ENCODE measurements around the gene NAV2. TPM values are rescaled to one million over a fixed set of nuclear protein-coding genes. Genes with fewer than 3 reads are reported as not detected.

NAV2 gene
- polyA plus RNA-seq, 1 donor from 2014 or later, result 3.0 TPM

DNA sequence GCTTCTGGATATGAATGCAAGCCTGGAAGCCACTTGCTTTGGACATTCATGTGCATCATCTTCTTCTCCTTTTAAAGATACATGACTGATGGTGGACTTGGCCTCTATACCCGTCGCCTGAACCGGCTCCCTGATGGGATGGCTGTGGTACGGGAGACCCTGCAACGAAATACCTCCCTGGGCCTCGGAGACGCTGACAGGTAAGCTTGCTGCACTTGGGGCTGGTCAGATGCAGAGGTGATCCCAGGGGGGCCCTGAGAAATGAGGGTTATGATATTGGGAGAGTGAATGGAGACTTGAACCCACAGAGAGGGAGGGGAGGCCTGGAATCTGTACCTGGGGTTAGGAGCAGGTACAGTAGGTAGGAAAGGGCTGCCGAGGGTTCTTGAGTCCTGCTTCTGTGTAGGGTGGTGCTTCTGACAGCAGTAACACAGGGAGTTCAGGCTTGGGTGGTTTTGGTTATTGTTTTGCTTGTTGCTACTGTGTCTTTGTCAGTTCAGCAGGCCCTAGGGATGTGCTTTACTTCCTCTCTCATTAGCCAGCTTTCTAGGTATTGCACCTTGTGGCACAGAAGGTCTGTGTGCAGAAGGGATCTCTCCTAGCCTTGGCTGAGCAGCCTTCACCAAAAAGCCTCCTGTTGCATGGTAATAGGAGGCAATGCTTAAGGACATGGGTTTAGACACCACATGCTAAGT lies 271.6 kb downstream of the NAV2 start:
- Histone ChIP-seq H3K9ac (ENCODE audit: low read length) (no peak overlapping the region), H3K79me2 (replicated peaks; ENCODE audit: insufficient read depth, low read length) (no peaks in the 10 kb centered on the region), H3K27me3 (ENCODE audit: insufficient read depth, low read depth, low read length) (no peaks in the 10 kb centered on the region), H4K20me1 (ENCODE audit: insufficient read depth) (no peaks in the 10 kb centered on the region), H3K9me2 (ENCODE audit: insufficient read depth, low read length) (no peaks in the 10 kb centered on the region), H2AFZ (ENCODE audit: low read depth, low read length) (no peak overlapping the region), H3K4me3 (ENCODE audit: low read length) (no peak overlapping the region), H3K4me2 (ENCODE audit: low read length) (no peak overlapping the region), H3K9me3 (ENCODE audit: low read length) (no peaks in the 10 kb centered on the region), H3K36me3 (ENCODE audit: insufficient read depth, low read length) (no peaks in the 10 kb centered on the region), H3K27ac (ENCODE audit: low read length) (no peak overlapping the region), H3F3A (ENCODE audit: insufficient read depth, low read length, poor library complexity, severe bottlenecking) (no peaks in the 10 kb centered on the region)
- TF ChIP-seq SMC3 (conservative IDR thresholded peaks at IDR 0.05; ENCODE audit: poor library complexity), result no peak
- TF ChIP-seq, protein P1, sequence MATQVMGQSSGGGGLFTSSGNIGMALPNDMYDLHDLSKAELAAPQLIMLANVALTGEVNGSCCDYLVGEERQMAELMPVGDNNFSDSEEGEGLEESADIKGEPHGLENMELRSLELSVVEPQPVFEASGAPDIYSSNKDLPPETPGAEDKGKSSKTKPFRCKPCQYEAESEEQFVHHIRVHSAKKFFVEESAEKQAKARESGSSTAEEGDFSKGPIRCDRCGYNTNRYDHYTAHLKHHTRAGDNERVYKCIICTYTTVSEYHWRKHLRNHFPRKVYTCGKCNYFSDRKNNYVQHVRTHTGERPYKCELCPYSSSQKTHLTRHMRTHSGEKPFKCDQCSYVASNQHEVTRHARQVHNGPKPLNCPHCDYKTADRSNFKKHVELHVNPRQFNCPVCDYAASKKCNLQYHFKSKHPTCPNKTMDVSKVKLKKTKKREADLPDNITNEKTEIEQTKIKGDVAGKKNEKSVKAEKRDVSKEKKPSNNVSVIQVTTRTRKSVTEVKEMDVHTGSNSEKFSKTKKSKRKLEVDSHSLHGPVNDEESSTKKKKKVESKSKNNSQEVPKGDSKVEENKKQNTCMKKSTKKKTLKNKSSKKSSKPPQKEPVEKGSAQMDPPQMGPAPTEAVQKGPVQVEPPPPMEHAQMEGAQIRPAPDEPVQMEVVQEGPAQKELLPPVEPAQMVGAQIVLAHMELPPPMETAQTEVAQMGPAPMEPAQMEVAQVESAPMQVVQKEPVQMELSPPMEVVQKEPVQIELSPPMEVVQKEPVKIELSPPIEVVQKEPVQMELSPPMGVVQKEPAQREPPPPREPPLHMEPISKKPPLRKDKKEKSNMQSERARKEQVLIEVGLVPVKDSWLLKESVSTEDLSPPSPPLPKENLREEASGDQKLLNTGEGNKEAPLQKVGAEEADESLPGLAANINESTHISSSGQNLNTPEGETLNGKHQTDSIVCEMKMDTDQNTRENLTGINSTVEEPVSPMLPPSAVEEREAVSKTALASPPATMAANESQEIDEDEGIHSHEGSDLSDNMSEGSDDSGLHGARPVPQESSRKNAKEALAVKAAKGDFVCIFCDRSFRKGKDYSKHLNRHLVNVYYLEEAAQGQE (IDR thresholded peaks at IDR 0.05; ENCODE audit: borderline replicate concordance), result no peak
- TF ChIP-seq POLR2AphosphoS5 (IDR thresholded peaks at IDR 0.05), result no peak
- TF ChIP-seq MXI1 (conservative IDR thresholded peaks at IDR 0.05; ENCODE audit: poor library complexity, severe bottlenecking), result no peak
- TF ChIP-seq RAD21 (conservative IDR thresholded peaks at IDR 0.05), result no peak
- no peak for TF ChIP-seq CTCF (IDR thresholded peaks at IDR 0.05; ENCODE audit: poor library complexity, severe bottlenecking)
- TF ChIP-seq EZH2 (IDR thresholded peaks at IDR 0.05; ENCODE audit: borderline replicate concordance, insufficient read depth, low read length, poor library complexity, severe bottlenecking), result no peak
- TF ChIP-seq TAF1 (IDR thresholded peaks at IDR 0.05; ENCODE audit: low read depth), result no peak
- TF ChIP-seq EP300 (conservative IDR thresholded peaks at IDR 0.05; ENCODE audit: poor library complexity, severe bottlenecking), result no peak

- Histone ChIP-seq H3F3A (ENCODE audit: insufficient read depth, low read length, poor library complexity, severe bottlenecking) (no peaks in the 10 kb centered on the region), H3K9me2 (ENCODE audit: insufficient read depth, low read length) (no peaks in the 10 kb centered on the region), H3K27ac (ENCODE audit: low read length) (no peak overlapping the region), H3K9ac (ENCODE audit: low read length) (no peak overlapping the region), H3K79me2 (replicated peaks; ENCODE audit: insufficient read depth, low read length) (no peaks in the 10 kb centered on the region), H3K9me3 (ENCODE audit: low read length) (no peaks in the 10 kb centered on the region), H3K27me3 (ENCODE audit: insufficient read depth, low read depth, low read length) (no peaks in the 10 kb centered on the region), H2AFZ (ENCODE audit: low read depth, low read length) (no peak overlapping the region), H4K20me1 (ENCODE audit: insufficient read depth) (no peaks in the 10 kb centered on the region), H3K4me3 (ENCODE audit: low read length) (no peak overlapping the region), H3K36me3 (ENCODE audit: insufficient read depth, low read length) (no peaks in the 10 kb centered on the region), H3K4me2 (ENCODE audit: low read length) (no peak overlapping the region)
- TF ChIP-seq MXI1 (conservative IDR thresholded peaks at IDR 0.05; ENCODE audit: poor library complexity, severe bottlenecking) (no peak), CTCF (IDR thresholded peaks at IDR 0.05; ENCODE audit: poor library complexity, severe bottlenecking) (no peak), TAF1 (IDR thresholded peaks at IDR 0.05; ENCODE audit: low read depth) (no peak), POLR2AphosphoS5 (IDR thresholded peaks at IDR 0.05) (no peak), EZH2 (IDR thresholded peaks at IDR 0.05; ENCODE audit: borderline replicate concordance, insufficient read depth, low read length, poor library complexity, severe bottlenecking) (no peak), SMC3 (conservative IDR thresholded peaks at IDR 0.05; ENCODE audit: poor library complexity) (no peak), EP300 (conservative IDR thresholded peaks at IDR 0.05; ENCODE audit: poor library complexity, severe bottlenecking) (no peak)
These were observed 272.5 kb downstream of the NAV2 start for GRCh38 chr11:19985111-19985510.

All from neural cell (in vitro differentiated cells).